KOPT-K1 (cell line): ENCODE measurements around the gene KIF1A.
"Not testable (repeated sequence)": the region's sequence is repeated elsewhere in the genome, so short reads cannot be mapped to it uniquely, and the experiment has no call there.

ENCODE experiments used
- H3K27ac ChIP-seq: fragments of 200-600 bp; sonication (generic); 2 replicates; pipeline ENCODE4 v1.5.1; 2016; ENCODE audit warnings: antibody characterized with exemption, mild to moderate bottlenecking, low read depth, low read length; ENCODE audit not compliant: poor library complexity, severe bottlenecking
- H3K36me3 ChIP-seq: fragments of 200-600 bp; sonication (generic); 2 replicates; pipeline ENCODE4 v1.5.1; 2017; ENCODE audit warnings: antibody characterized with exemption, mild to moderate bottlenecking, low read length, moderate library complexity; ENCODE audit not compliant: insufficient read depth
- H3K9me3 ChIP-seq: fragments of 200-600 bp; sonication (generic); 2 replicates; pipeline ENCODE4 v1.5.1; 2017; ENCODE audit warnings: antibody characterized with exemption, low read length, mild to moderate bottlenecking; ENCODE audit not compliant: insufficient read depth, poor library complexity, severe bottlenecking

Gene KIF1A

DNA sequence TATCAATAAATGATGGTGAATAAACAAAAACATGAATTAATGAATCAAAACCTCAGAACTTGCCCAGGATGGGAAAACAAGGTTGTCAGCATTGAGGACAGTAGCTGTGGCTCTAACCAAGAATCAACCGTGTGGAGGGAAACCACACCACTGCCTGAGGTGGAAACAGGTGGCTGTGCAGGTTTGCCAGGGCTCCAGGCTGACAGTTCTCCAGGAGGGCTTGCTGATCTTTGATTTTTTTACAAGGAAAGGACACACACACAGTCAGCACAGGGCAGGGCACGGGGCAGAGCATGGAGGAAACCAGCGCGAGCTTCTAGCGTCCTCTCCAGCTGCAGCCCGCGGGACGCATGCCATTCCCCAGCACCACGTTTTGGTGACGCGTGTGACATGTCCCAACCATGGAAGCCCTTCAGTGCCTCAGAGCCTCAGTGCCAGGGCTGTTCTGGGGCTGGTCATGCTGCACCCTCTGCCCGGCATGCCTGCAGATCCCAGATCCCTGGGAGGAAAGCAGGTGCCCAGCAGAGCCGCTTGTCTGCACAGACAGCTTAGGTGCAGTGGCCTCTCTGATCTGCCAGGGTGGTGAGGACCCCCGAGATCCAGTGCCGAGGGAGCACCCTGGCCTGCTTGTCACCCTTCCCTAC, 32.8 kb upstream of the KIF1A start:
- H3K36me3 ChIP-seq: no peaks in the 10 kb centered on the region
- peaks cover 9% of the 10 kb centered on the region for H3K9me3 ChIP-seq
- no peak overlapping the region for H3K27ac ChIP-seq

DNA sequence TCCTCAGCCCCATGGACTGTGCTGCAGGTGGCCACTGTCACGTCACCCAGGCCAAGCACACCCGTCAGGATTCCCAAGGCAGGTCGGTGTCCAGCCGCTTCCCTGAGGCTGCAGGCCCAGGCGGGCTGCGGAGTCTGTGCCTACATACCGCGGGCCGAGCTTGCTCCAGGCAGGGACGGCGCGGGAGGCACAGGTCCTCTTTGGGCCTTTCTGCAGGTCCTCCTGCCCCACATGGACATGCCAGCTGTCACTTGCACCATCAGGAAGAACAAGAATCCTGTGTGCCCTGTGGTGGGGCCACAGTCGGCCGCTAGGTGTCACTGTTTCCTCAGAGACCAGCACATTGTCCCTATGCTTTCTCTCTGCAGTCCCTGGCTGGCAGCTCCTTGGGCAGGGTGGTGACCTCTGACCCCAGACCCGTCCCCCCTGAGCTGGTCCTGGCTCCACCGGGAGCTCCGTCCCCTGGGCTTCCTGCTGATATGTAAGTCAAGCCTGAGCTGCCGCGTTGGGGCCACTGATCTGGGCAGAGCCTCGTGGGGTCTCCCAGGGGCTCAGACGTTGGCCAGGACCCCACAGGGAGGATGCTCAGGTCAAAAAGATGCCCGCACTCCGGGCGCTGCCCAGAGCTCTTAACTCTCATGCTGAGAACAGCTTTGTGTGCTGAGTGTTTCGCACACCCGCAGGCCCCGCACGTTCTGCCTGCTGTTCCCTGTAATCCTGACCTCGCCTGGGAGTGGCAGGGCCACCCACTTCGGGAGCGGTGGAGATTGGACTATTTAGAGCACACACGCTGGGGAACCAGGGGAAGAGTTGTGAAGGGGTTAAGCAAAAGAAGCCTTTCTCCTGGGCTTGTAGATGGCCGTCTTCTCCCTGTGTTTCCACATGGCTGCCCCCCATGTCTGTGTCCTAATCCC, 31.3 kb upstream of the KIF1A start:
- H3K36me3 ChIP-seq: no peaks in the 10 kb centered on the region
- H3K9me3 ChIP-seq: peaks cover 9% of the 10 kb centered on the region
- H3K27ac ChIP-seq: no peak overlapping the region

DNA sequence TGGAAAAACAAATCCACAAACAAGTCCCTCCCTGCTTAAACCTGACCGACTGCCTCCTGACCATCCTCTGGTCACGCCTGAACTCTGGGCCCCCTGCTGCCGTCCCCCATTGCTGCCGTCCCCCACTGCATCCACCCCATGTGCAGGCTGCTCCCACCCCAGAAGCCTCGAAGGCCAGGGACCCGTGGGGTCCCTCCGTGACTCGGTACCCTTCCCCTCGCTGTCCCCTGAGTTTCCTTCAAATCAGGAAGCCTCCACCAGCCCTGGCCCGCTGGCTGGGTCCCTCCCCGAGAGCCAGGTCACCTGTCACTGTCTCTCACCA, 30.7 kb upstream of the KIF1A start:
- H3K9me3 ChIP-seq: peaks cover 9% of the 10 kb centered on the region

DNA sequence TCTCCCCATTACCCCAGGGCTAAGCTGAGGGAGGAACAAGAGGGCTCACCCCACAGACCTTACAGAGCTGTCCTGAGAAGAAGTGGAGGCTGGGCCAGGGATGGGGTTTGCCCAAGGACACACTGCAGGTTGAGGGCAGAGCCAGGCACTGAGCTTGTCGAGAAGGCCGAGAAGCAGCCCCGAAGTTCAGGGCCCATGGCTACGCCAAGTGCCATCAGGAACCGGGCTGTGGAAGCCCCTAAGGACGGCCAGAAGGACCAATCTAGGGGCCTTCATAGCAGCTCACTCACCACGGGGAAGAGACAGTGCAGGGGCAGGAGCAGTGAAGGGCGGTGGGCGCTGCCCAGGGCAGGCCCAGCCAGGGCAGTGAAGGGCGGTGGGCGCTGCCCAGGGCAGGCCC, 30.0 kb upstream of the KIF1A start:
- H3K27ac ChIP-seq: no peak overlapping the region
- peaks cover 9% of the 10 kb centered on the region for H3K9me3 ChIP-seq
- H3K36me3 ChIP-seq: no peaks in the 10 kb centered on the region

More for the DNA sequence above, 30.7 kb upstream of the KIF1A start:
- no peaks in the 10 kb centered on the region for H3K36me3 ChIP-seq
- H3K27ac ChIP-seq: no peak overlapping the region

DNA sequence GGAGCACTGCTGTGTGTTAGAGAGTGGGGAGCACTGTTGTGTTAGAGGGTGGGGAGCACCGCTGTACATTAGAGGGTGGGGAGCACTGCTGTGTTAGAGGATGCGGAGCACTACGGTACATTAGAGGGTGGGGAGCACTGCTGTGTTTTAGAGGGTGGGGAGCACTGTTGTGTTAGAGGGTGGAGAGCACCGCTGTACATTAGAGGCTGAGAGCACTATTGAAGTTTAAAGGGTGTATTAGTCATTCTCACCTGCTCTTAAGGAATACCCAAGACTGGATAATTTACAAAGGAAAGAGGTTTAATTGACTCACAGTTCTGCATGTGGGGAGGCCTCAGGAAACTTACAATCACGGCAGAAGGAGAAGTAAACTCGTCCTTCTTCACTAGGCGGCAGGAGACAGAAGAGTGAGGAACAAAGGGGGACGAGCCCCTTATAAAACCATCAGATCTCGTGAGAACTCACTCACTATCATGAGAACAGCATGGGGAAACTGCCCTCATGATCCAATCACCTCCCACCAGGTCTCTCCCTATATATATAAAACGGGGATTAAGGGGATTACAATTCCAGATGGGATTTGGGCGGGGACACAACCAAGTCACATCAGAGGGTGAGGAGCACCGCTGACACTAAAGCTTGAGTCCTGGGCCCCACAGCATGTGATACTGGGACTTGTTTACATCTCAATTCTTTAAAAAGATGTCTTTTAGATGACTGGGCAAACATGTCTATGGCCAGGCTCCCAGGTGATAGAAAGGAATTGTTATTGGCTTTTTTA, 29.1 kb upstream of the KIF1A start:
- Histone ChIP-seq H3K9me3 (peaks cover 1% of the 10 kb centered on the region), H3K36me3 (no peaks in the 10 kb centered on the region), H3K27ac (no peak overlapping the region)

DNA sequence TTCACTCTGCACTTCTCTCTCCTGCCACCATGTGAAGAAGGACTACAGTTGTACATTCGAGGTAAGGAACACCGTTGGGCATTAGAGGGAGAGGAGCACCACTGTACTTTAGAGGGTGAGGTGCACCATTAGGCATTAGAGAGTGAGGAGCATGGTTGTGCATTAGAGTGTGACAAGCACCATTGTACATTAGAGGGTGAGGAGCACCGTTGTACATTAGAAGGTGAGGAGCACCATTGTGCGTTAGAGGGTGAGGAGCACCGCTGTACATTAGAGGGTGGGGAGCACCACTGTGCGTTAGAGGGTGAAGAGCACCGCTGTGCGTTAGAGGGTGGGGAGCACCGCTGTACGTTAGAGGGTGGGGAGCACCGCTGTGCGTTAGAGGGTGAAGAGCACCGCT, 27.8 kb upstream of the KIF1A start:
- Histone ChIP-seq H3K9me3 (no peaks in the 10 kb centered on the region), H3K36me3 (no peaks in the 10 kb centered on the region), H3K27ac (no peak overlapping the region)

DNA sequence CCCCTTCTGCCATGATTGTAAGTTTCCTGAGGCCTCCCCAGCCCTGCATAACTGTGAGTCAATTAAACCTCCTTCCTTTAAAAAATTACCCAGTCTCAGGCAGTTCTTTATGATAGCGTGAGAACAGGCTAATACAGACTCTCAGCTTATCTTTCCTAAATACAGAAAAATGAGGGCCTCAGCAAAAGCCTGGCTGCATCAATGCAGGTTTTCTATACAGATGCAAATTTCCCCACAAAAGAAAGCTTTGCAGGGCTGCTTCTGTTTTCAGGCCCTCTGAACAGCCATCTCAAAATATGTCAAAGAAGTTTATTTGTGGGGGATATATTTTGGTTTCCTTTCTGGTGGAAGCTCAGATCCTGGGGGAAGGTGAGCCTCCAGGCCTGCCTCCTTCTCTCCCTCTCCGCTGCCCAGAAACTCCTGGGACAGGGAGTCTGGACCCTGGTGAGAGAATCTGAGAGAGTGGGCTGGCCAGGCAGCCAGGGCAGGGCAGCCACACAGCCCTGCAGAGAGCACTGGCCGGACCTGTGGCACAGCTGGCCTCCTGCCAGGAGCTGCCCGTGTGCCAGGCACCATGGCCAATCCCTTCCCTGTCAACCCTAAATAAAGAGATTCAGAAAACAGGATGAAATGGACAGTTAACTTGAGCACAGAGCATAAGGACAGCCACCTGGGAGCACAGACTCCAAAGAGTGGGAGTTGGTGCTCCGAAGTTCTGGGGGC, 27.0 kb upstream of the KIF1A start:
- H3K27ac ChIP-seq: no peak overlapping the region

DNA sequence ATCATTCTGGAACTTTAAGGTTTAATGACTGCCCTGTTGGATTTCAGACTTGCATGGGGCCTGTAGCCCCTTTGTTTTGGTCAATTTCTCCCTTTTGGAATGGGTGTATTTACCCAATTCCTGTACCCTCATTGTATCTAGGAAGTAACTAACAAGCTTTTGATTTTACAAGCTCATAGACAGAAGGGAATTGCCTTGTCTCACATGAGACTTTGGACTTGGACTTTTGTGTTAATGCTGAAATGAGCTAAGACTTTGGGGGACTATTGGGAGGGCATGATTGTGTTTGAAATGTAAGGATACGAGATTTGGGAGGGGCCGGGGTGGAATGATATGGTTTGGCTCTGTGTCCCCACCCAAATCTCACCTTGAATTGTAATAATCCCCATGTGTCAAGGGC, 26.3 kb upstream of the KIF1A start:
- not testable (repeated sequence) for H3K27ac ChIP-seq, H3K36me3 ChIP-seq

More for the DNA sequence above, 27.0 kb upstream of the KIF1A start:
- Histone ChIP-seq H3K36me3 (no peaks in the 10 kb centered on the region), H3K9me3 (no peaks in the 10 kb centered on the region)

DNA sequence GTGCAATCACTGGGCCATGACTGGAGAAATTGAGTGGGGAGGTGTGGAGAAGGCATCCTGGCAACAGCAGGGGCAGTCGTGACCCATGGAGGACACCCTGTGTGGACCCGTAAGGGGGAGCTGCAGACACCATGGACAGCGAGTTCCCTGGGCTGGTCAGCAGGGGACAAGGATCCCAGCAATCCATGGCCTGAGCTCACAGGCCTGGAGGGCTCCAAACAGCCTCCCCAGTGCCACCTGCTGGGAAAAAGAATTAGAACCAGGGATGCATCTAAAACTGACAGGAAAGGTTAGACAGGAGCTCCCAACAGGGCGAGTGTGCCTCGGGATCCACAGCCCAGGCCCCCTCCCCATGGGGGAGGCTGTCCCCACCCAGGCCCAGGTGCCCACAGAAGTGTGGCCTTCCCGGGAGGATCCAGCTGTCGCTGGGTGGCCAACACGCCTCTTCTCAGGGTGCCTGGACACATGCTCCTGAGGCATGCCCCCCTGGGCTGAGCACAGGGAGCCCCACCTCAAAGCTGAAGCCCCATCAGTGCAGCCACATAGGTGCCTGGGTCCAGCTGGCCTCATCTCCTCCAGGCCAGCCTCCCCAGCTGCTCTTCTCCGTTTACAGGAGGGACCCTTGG, 20.5 kb upstream of the KIF1A start:
- Histone ChIP-seq H3K27ac (no peak overlapping the region), H3K9me3 (no peaks in the 10 kb centered on the region), H3K36me3 (no peaks in the 10 kb centered on the region)

More for the DNA sequence above, 26.3 kb upstream of the KIF1A start:
- H3K9me3 ChIP-seq: not testable (repeated sequence)

DNA sequence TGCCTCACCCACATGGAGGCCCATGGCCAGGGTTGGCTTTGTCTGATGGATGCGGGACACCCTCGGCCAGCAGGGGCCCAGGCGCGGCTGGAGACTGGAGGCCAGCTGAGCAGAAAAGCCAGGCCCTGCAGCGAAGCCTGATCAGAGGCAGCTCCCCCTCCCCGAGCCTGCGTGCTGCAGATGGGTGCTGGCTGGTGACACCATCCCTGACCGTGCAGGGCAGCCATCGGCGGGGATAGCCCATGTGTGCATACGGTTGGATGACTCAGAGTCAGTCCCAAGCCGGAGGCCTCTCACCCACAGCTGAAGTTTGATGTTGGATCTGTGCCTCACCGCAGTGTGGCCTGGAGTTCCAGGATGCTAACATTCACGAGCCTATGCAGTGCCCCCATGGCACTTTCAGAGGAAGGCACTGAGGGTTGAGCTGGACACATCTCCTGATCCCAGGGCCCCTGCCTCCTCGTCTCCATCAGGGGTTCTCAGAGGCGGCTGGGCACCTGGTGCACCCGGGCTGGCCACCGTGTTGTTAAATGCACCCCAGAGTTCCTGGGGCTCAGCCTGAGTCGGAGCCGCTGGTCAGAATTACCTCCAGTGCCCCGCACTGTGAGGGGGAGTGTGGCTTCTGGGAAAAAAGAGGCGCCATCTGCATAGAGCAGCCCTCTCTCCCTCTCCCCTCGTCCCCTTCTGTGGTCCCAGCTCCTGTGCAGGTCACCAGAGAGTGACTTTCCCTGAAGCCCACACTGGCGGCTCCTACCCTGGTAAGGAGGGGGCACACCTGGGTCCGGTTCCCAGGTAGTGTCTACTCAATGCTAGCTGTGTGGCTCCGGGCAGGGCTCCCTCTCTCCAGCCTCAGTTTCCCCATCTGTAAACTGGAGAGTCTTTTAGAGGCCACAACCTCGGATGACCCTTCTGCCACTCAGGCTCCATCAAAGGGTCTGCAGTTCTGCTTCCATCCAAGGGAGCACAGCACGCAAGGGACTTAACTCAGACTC, 19.4 kb upstream of the KIF1A start:
- Histone ChIP-seq H3K36me3 (no peaks in the 10 kb centered on the region), H3K9me3 (no peaks in the 10 kb centered on the region), H3K27ac (no peak overlapping the region)

DNA sequence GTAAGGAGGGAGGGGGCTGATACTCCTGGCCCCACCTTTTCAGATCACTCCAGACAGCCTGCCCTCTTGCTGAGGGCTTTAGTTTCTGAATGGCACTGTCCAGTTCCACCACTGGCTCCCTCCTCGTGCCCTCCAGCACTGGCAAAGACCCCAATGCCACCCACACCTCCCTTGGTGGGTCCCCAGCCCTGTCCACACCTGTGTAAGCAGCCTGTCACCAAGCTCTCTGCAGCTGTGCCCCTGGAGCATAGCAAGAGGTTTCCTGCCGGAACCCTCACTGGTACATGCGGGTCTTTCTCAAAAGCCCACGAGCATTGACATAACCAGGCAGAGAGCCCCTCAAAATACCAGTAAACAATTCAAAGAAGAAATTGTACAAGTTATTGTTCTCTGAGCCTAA, 17.6 kb upstream of the KIF1A start:
- no peak overlapping the region for H3K27ac ChIP-seq
- H3K36me3 ChIP-seq: no peaks in the 10 kb centered on the region
- no peaks in the 10 kb centered on the region for H3K9me3 ChIP-seq

DNA sequence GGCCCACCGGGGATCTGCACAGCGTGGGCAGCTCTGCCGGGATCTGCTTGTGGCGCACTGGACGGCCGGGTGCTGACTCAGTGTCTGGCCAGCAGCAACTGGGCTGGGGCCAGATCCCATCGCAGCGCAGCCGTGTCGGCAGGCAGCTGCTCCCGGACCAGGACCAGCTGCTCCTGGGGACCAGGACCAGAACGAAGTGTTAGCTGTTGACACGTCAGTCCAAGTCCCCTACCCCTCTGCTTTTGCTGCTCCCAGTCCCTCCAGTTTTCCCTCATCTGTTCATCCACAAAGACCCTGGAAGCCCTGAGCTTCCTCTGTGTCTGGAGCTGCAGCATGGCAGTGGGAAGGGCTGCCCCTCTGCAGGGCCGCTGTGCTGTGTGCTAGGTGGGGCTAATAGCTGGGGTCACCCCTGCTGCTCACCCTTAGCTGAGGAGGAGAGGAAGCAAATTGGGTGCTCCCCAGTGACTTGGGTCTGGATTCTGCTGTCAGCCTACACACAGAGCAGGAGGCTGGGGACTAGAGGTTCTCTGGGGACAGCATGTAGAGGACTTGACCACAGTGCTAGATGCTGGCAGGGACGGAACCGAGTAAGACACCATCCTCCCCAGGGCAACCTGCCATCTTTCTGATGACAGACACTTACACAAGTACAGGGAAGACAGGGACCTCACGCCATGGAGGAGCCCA, 16.9 kb upstream of the KIF1A start:
- no peaks in the 10 kb centered on the region for H3K36me3 ChIP-seq
- H3K27ac ChIP-seq: no peak overlapping the region
- no peaks in the 10 kb centered on the region for H3K9me3 ChIP-seq

DNA sequence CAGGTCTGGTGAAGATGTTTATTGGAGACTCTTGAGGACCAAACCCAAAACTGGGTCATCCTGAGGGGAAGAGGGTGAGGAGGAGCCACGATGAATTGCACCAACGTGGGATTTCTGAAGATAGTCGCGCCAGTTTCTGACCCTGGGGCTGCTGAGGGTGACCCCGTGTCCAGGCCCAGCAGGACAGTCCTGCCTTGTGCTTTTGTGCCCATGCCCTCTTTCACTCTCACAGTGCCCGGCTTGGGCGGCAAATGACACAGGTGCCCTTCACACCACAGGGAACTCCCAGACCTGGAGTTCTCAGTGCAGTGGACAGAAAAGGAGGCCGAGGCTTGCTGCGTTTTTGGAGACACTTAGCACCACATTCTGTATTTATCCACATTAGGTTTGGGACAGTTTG, 15.5 kb upstream of the KIF1A start:
- H3K9me3 ChIP-seq: no peaks in the 10 kb centered on the region
- no peaks in the 10 kb centered on the region for H3K36me3 ChIP-seq
- no peak overlapping the region for H3K27ac ChIP-seq
